IMR-90 (cell line): Measurements from ENCODE around the gene FGR. TPM values are rescaled to one million over a fixed set of nuclear protein-coding genes. Genes with fewer than 3 reads are reported as not detected.

Experiments
- ATAC-seq: fragments of 200-7000 bp; cut with Tn5 transposase; 2 replicates; pipeline ENCODE4 v1.9.1; 2020; ENCODE audit warnings: low read depth, mild to moderate bottlenecking, moderate library complexity
- BruUV-seq: library from RNA; stranded (reverse); fragments of 400-500 nt; replicated peaks from 2 replicates; lab custom pipeline; 2021; lab: Mats Ljungman, UMichigan
- CTCF ChIA-PET: fragments of 300-600 bp; formaldehyde crosslinking; extraction: SDS; loops from one replicate; lab custom pipeline; 2021; ENCODE audit warnings: antibody characterized with exemption; lab: Yijun Ruan, JAX
- POLR2A ChIA-PET: fragments of 300-600 bp; sonication (Branson Sonifier 250); formaldehyde crosslinking; loops from one replicate; lab custom pipeline; 2022; ENCODE audit warnings: antibody characterized with exemption; ENCODE audit not compliant: unreplicated experiment; lab: Charles Lee
- DNase-seq: peaks from one replicate; pipeline ENCODE4 v3.0.0; 2013
- H2AFZ ChIP-seq: replicated peaks from 2 replicates; pipeline ENCODE3; 2013; ENCODE audit warnings: low read length, mild to moderate bottlenecking; ENCODE audit not compliant: poor library complexity
- H2AK5ac ChIP-seq: 2 replicates; pipeline ENCODE4 v1.6.1; 2013; ENCODE audit warnings: low read depth, low read length, inconsistent platforms
- H2AK9ac ChIP-seq: replicated peaks from 2 replicates; pipeline ENCODE3; 2013; ENCODE audit warnings: mild to moderate bottlenecking, low read depth, low read length, moderate library complexity; ENCODE audit not compliant: poor library complexity
- H2BK120ac ChIP-seq: 2 replicates; pipeline ENCODE4 v1.6.1; 2013; ENCODE audit warnings: low read depth, low read length, inconsistent platforms
- H2BK15ac ChIP-seq: 3 replicates; pipeline ENCODE4 v1.6.1; 2013; ENCODE audit warnings: low read depth, low read length, inconsistent platforms
- H2BK20ac ChIP-seq: 2 replicates; pipeline ENCODE4 v1.6.1; 2013; ENCODE audit warnings: low read depth, mild to moderate bottlenecking, inconsistent platforms, low read length, moderate library complexity
- H2BK5ac ChIP-seq: 2 replicates; pipeline ENCODE4 v1.6.1; 2013; ENCODE audit warnings: mild to moderate bottlenecking, low read depth, low read length, inconsistent platforms; ENCODE audit not compliant: poor library complexity, severe bottlenecking
- H3K14ac ChIP-seq: replicated peaks from 2 replicates; pipeline ENCODE4 v1.6.1; 2013; ENCODE audit warnings: low read depth, low read length, inconsistent platforms
- H3K18ac ChIP-seq: 2 replicates; pipeline ENCODE4 v1.6.1; 2013; ENCODE audit warnings: low read depth, low read length, control low read depth
- H3K23ac ChIP-seq: 2 replicates; pipeline ENCODE4 v1.6.1; 2013; ENCODE audit warnings: low read depth, low read length, inconsistent platforms
- H3K27ac ChIP-seq: 2 replicates; pipeline ENCODE4 v1.5.1; 2013; ENCODE audit warnings: mild to moderate bottlenecking, control low read depth, low read length; ENCODE audit not compliant: insufficient read depth
- H3K27me3 ChIP-seq: 2 replicates; pipeline ENCODE4 v1.6.1; 2013; ENCODE audit warnings: low read length; ENCODE audit not compliant: control insufficient read depth, insufficient read depth
- H3K36me3 ChIP-seq: 2 replicates; pipeline ENCODE4 v1.6.1; 2013; ENCODE audit warnings: low read length, mixed read lengths; ENCODE audit not compliant: control insufficient read depth, insufficient read depth
- H3K4ac ChIP-seq: 2 replicates; pipeline ENCODE4 v1.6.1; 2013; ENCODE audit warnings: low read depth, low read length, inconsistent platforms
- H3K4me1 ChIP-seq: 2 replicates; pipeline ENCODE4 v1.6.1; 2013; ENCODE audit warnings: low read length, mixed read lengths; ENCODE audit not compliant: control insufficient read depth, insufficient read depth
- H3K4me2 ChIP-seq: 2 replicates; pipeline ENCODE4 v1.6.1; 2013; ENCODE audit warnings: low read depth, mild to moderate bottlenecking, control low read depth, low read length, moderate library complexity
- H3K4me3 ChIP-seq: 2 replicates; pipeline ENCODE4 v1.5.1; 2013; ENCODE audit warnings: low read depth, mild to moderate bottlenecking, control low read depth, low read length, moderate library complexity; ENCODE audit not compliant: insufficient read depth
- H3K56ac ChIP-seq: 2 replicates; pipeline ENCODE4 v1.6.1; 2013; ENCODE audit warnings: low read length, inconsistent platforms; ENCODE audit not compliant: insufficient read depth; ENCODE audit errors: extremely low read depth
- H3K79me1 ChIP-seq, 2 experiments: 2 replicates each; pipeline ENCODE4 v1.6.1; 2013; ENCODE audit warnings: low read length in 2 of 2, inconsistent platforms in 1 of 2, low read depth in 1 of 2
- H3K9ac ChIP-seq: 2 replicates; pipeline ENCODE4 v1.6.1; 2013; ENCODE audit warnings: low read depth, low read length, control low read depth
- H3K9me1 ChIP-seq: 2 replicates; pipeline ENCODE4 v1.6.1; 2013; ENCODE audit warnings: low read length, inconsistent platforms; ENCODE audit not compliant: insufficient read depth
- H3K9me3 ChIP-seq: 2 replicates; pipeline ENCODE4 v1.6.1; 2013; ENCODE audit warnings: low read length; ENCODE audit not compliant: control insufficient read depth, insufficient read depth
- H4K20me1 ChIP-seq: 2 replicates; pipeline ENCODE4 v1.6.1; 2013; ENCODE audit warnings: low read length, inconsistent platforms; ENCODE audit not compliant: insufficient read depth
- H4K5ac ChIP-seq: 2 replicates; pipeline ENCODE4 v1.6.1; 2013; ENCODE audit warnings: mild to moderate bottlenecking, low read depth, low read length, control low read depth
- H4K8ac ChIP-seq, 2 experiments: 2 replicates each; pipeline ENCODE4 v1.6.1; 2013; ENCODE audit warnings: low read depth in 2 of 2, low read length in 2 of 2, control low read depth in 1 of 2, inconsistent platforms in 1 of 2
- H4K91ac ChIP-seq: 2 replicates; pipeline ENCODE4 v1.6.1; 2013; ENCODE audit warnings: low read depth, low read length, inconsistent platforms; ENCODE audit not compliant: insufficient read depth
- MAZ ChIP-seq: IDR thresholded peaks from 2 replicates; pipeline ENCODE4 v1.6.1; 2012; ENCODE audit warnings: low read depth, mild to moderate bottlenecking, low read length, improper control_type of control experiment, moderate library complexity, borderline replicate concordance
- SMC3 ChIP-seq: fragments of 150-350 bp; IDR thresholded peaks from 2 replicates; pipeline ENCODE4 v1.6.1; 2016; ENCODE audit warnings: low read depth, mild to moderate bottlenecking, antibody characterized with exemption, low read length, moderate library complexity
- USF2 ChIP-seq: fragments of 150-350 bp; IDR thresholded peaks from 2 replicates; pipeline ENCODE4 v1.6.1; 2017; ENCODE audit warnings: mild to moderate bottlenecking, antibody characterized with exemption, low read length, low read depth
- WGBS, 2 experiments: methylation state at CpG; one replicate each; pipeline versions ENCODE4 v1.1.5 to v1.1.7; 2013; ENCODE audit warnings: missing lambda C conversion rate in 2 of 2; ENCODE audit not compliant: insufficient read length in 1 of 2; ENCODE audit errors: extremely low coverage in 2 of 2; 5-methylcytosine and 5-hydroxymethylcytosine counted together
- dilution Hi-C: fragments of 300-500 bp; cut with HindIII; formaldehyde crosslinking; loops from one replicate; pipeline ENCODE4 v1.14.3; 2018; ENCODE audit warnings: low sequenced_read_pairs; ENCODE audit not compliant: unreplicated experiment
- in situ Hi-C: fragments of 300-500 bp; cut with MboI; formaldehyde crosslinking; loops from 3 replicates; pipeline ENCODE4 v1.14.3; 2019; ENCODE audit warnings: low sequenced_read_pairs, inconsistent platforms, mixed read lengths
- intact Hi-C: fragments of 100-400 bp; cut with micrococcal nuclease; formaldehyde crosslinking; loops from 2 replicates; pipeline ENCODE4 v1.10.0; 2022
- polyA plus RNA-seq, 3 experiments: library from polyadenylated mRNA; depleted of rRNA; stranded (reverse); fragments of >200 nt; gene quantifications; 2 replicates each; pipeline ENCODE4 v1.2.3, GENCODE V29; 2012; ENCODE audit warnings: low replicate concordance in 1 of 3
- total RNA-seq: library from RNA; depleted of rRNA; stranded (reverse); fragments of >200 nt; gene quantifications from 2 replicates; pipeline ENCODE4 v1.2.3, GENCODE V29; 2012

FGR gene
- total and polyA plus RNA-seq, 2 of the 4 experiments (the other 2 are of a cell fraction), result not detected

- Histone ChIP-seq H3K27me3 (no peaks in the 10 kb centered on the region), H3K4ac (no peak overlapping the region; the same call in 1 of the 2 replicates), H3K14ac (no peak overlapping the region; the same call in 1 of the 2 replicates), H3K4me2 (no peak overlapping the region), H2BK20ac (no peak overlapping the region), H2AK9ac (peak overlapping the region; percentile 67), H3K9me1 (peaks cover 19% of the 10 kb centered on the region), H4K8ac (no peak overlapping the region), H2AFZ (no peak overlapping the region), H3K18ac (no peak overlapping the region), H3K27ac (no peak overlapping the region), H3K4me1 (peaks cover 64% of the 10 kb centered on the region), H3K79me1 (peaks cover 50 to 90% of the 10 kb centered on the region in 2 experiments), H2AK5ac (no peak overlapping the region), H4K5ac (no peak overlapping the region), H2BK5ac (no peak overlapping the region), H3K9ac (no peak overlapping the region), H3K23ac (no peak overlapping the region), H3K36me3 (no peaks in the 10 kb centered on the region), H4K20me1 (peaks cover 66% of the 10 kb centered on the region), H4K91ac (no peak overlapping the region), H3K4me3 (no peak overlapping the region), H3K9me3 (no peaks in the 10 kb centered on the region), H2BK15ac (no peak overlapping the region), H3K56ac (no peak overlapping the region), H2BK120ac (no peak overlapping the region)
- CTCF ChIA-PET, result interaction anchor here (0.6 kb wide), 1 partner anchor 82 kb away, joined by 5 read pairs; no protein-coding TSS in a partner anchor
- POLR2A ChIA-PET, result no interaction called here
- no peak for DNase-seq
- no TSS peak for BruUV-seq
- ATAC-seq, result no peak
- intact Hi-C loops, result no loop called here
- dilution Hi-C loops, result no loop called here
- WGBS, 2 experiments, result no CpG with 5 or more reads among the region's 18 CpGs
- in situ Hi-C loops, result no loop called here
- TF ChIP-seq MAZ, result peak; percentile 36; the same call in 1 of the 2 replicates
- TF ChIP-seq SMC3, result no peak
- no peak for TF ChIP-seq USF2
These were observed 63.5 kb downstream of the FGR start for GRCh38 chr1:27571439-27572018.
